Neural cell (in vitro differentiated cells): ENCODE measurements around the gene RAI1. TPM values are rescaled to one million over a fixed set of nuclear protein-coding genes. Genes with fewer than 3 reads are reported as not detected.

Source experiments
- H2AFZ ChIP-seq: fragments of 200-600, 300-800 bp; sonication (generic), shearing (Covaris generic); 2 replicates; pipeline ENCODE4 v1.6.0; 2014; ENCODE audit warnings: low read depth, mild to moderate bottlenecking, antibody characterized with exemption, low read length, moderate library complexity
- H3F3A ChIP-seq: fragments of 200-600 bp; shearing (Covaris generic); 2 replicates; pipeline ENCODE4 v1.6.1; 2016; ENCODE audit warnings: mild to moderate bottlenecking, moderate library complexity, mixed read lengths, antibody characterized with exemption, low read length; ENCODE audit not compliant: insufficient read depth, poor library complexity, severe bottlenecking
- H3K27ac ChIP-seq: fragments of 200-600, 300-800 bp; sonication (generic), shearing (Covaris generic); 2 replicates; pipeline ENCODE4 v1.5.1; 2014; ENCODE audit warnings: mild to moderate bottlenecking, low read length, moderate library complexity
- H3K27me3 ChIP-seq: fragments of 300-800, 200-600 bp; sonication (generic), shearing (Covaris generic); 2 replicates; pipeline ENCODE4 v1.6.0; 2014; ENCODE audit warnings: mild to moderate bottlenecking, low read depth, low read length, moderate library complexity; ENCODE audit not compliant: insufficient read depth
- H3K36me3 ChIP-seq: fragments of 300-800, 200-600 bp; sonication (generic), shearing (Covaris generic); 2 replicates; pipeline ENCODE4 v1.5.1; 2014; ENCODE audit warnings: mild to moderate bottlenecking, antibody characterized with exemption, low read length, moderate library complexity; ENCODE audit not compliant: insufficient read depth
- H3K4me2 ChIP-seq: fragments of 300-800, 200-600 bp; sonication (generic), shearing (Covaris generic); 2 replicates; pipeline ENCODE4 v1.6.0; 2014; ENCODE audit warnings: mild to moderate bottlenecking, low read length
- H3K4me3 ChIP-seq: fragments of 300-800, 200-600 bp; sonication (generic), shearing (Covaris generic); 2 replicates; pipeline ENCODE4 v1.5.1; 2014; ENCODE audit warnings: mild to moderate bottlenecking, low read length, moderate library complexity
- H3K79me2 ChIP-seq: fragments of 200-600 bp; shearing (Covaris generic); replicated peaks from 2 replicates; pipeline ENCODE4 v1.6.0; 2014; ENCODE audit warnings: mild to moderate bottlenecking, low read length, moderate library complexity; ENCODE audit not compliant: insufficient read depth
- H3K9ac ChIP-seq: fragments of 300-800, 200-600 bp; sonication (generic), shearing (Covaris generic); 2 replicates; pipeline ENCODE4 v1.6.1; 2016; ENCODE audit warnings: mild to moderate bottlenecking, low read length, mixed read lengths
- H3K9me2 ChIP-seq: fragments of 200-600 bp; shearing (Covaris generic); 2 replicates; pipeline ENCODE4 v1.6.1; 2016; ENCODE audit warnings: mild to moderate bottlenecking, low read length, mixed read lengths; ENCODE audit not compliant: insufficient read depth
- H3K9me3 ChIP-seq: fragments of 200-600, 300-800 bp; sonication (generic), shearing (Covaris generic); 2 replicates; pipeline ENCODE4 v1.6.1; 2016; ENCODE audit warnings: mild to moderate bottlenecking, mixed run types, low read length, moderate library complexity, mixed read lengths
- H4K20me1 ChIP-seq: fragments of 200-600 bp; shearing (Covaris generic); 2 replicates; pipeline ENCODE4 v1.6.1; 2016; ENCODE audit warnings: mild to moderate bottlenecking, mixed run types; ENCODE audit not compliant: insufficient read depth
- CTCF ChIP-seq: fragments of 450-650 bp; IDR thresholded peaks from 2 replicates; pipeline ENCODE4 v1.5.1; 2014; ENCODE audit warnings: antibody characterized with exemption, mild to moderate bottlenecking, moderate library complexity; ENCODE audit not compliant: poor library complexity, severe bottlenecking
- EP300 ChIP-seq: fragments of 450-650 bp; conservative IDR thresholded peaks from 2 replicates; pipeline ENCODE4 v1.6.1; 2014; ENCODE audit warnings: antibody characterized with exemption, mild to moderate bottlenecking, moderate library complexity; ENCODE audit not compliant: poor library complexity, severe bottlenecking
- EZH2 ChIP-seq: fragments of 200-600, 300-800 bp; shearing (Covaris generic), sonication (generic); IDR thresholded peaks from 2 replicates; pipeline ENCODE4 v1.6.1; 2014; ENCODE audit warnings: antibody characterized with exemption, low read length, borderline replicate concordance, mild to moderate bottlenecking; ENCODE audit not compliant: insufficient read depth, poor library complexity, severe bottlenecking
- MXI1 ChIP-seq: fragments of 450-650 bp; conservative IDR thresholded peaks from 2 replicates; pipeline ENCODE4 v1.6.1; 2014; ENCODE audit warnings: antibody characterized with exemption, mild to moderate bottlenecking; ENCODE audit not compliant: poor library complexity, severe bottlenecking
- POLR2AphosphoS5 ChIP-seq: IDR thresholded peaks from 2 replicates; pipeline ENCODE4 v1.6.1; 2012
- RAD21 ChIP-seq: fragments of 450-650 bp; conservative IDR thresholded peaks from 2 replicates; pipeline ENCODE4 v1.6.1; 2014; ENCODE audit warnings: antibody characterized with exemption, mild to moderate bottlenecking, moderate library complexity
- REST ChIP-seq: IDR thresholded peaks from 2 replicates; pipeline ENCODE4 v1.6.1; 2012; ENCODE audit warnings: borderline replicate concordance
- SMC3 ChIP-seq: fragments of 450-650 bp; conservative IDR thresholded peaks from 2 replicates; pipeline ENCODE4 v1.6.1; 2014; ENCODE audit warnings: antibody characterized with exemption, mild to moderate bottlenecking, moderate library complexity; ENCODE audit not compliant: poor library complexity
- TAF1 ChIP-seq: IDR thresholded peaks from 2 replicates; pipeline ENCODE4 v1.6.1; 2012; ENCODE audit warnings: low read depth
- polyA plus RNA-seq: library from polyadenylated mRNA; depleted of rRNA; stranded (reverse); fragments of >200 nt; gene quantifications from 2 replicates; pipeline ENCODE4 v1.2.3, GENCODE V29; 2014

RAI1 gene
- polyA plus RNA-seq, 1 donor from 2014 or later: 16.9 TPM

- Histone ChIP-seq H3K9ac (peak overlapping the region; percentile 56), H2AFZ (no peak overlapping the region), H3K79me2 (peaks cover 77% of the 10 kb centered on the region), H3K9me2 (no peaks in the 10 kb centered on the region), H3K4me2 (no peak overlapping the region), H3K4me3 (peak overlapping the region; percentile 28), H3F3A (no peaks in the 10 kb centered on the region), H3K27ac (peak overlapping the region; percentile 73), H3K27me3 (no peaks in the 10 kb centered on the region), H3K9me3 (no peaks in the 10 kb centered on the region), H4K20me1 (peaks cover 20% of the 10 kb centered on the region), H3K36me3 (peaks cover 2% of the 10 kb centered on the region)
- TF ChIP-seq TAF1 (no peak), REST (no peak)
Measured at GRCh38 chr17:17770632-17771044, 89.4 kb downstream of the RAI1 start.

- Histone ChIP-seq H3K4me2 (no peak overlapping the region), H4K20me1 (peaks cover 20% of the 10 kb centered on the region), H3K9me2 (no peaks in the 10 kb centered on the region), H3K4me3 (no peak overlapping the region), H3K9ac (no peak overlapping the region), H3K27ac (peak overlapping the region; percentile 73), H3F3A (no peaks in the 10 kb centered on the region), H3K36me3 (no peaks in the 10 kb centered on the region), H3K27me3 (no peaks in the 10 kb centered on the region), H3K79me2 (peaks cover 81% of the 10 kb centered on the region), H2AFZ (no peak overlapping the region), H3K9me3 (no peaks in the 10 kb centered on the region)
- TF ChIP-seq SMC3 (no peak), TAF1 (no peak)
Measured at GRCh38 chr17:17771498-17772201, 90.4 kb downstream of the RAI1 start.

GRCh38 chr17:17772231-17772630, 91.0 kb downstream of the RAI1 start:
- Histone ChIP-seq H3K27ac (no peak overlapping the region), H3F3A (no peaks in the 10 kb centered on the region), H2AFZ (no peak overlapping the region), H3K36me3 (no peaks in the 10 kb centered on the region), H3K9ac (no peak overlapping the region), H3K79me2 (peaks cover 87% of the 10 kb centered on the region), H3K27me3 (no peaks in the 10 kb centered on the region), H3K9me3 (no peaks in the 10 kb centered on the region), H4K20me1 (peaks cover 25% of the 10 kb centered on the region), H3K4me3 (no peak overlapping the region), H3K9me2 (no peaks in the 10 kb centered on the region), H3K4me2 (no peak overlapping the region)
- TF ChIP-seq SMC3: no peak
- TF ChIP-seq RAD21: no peak
- no peak for TF ChIP-seq EZH2
- no peak for TF ChIP-seq REST
- TF ChIP-seq EP300: no peak
- no peak for TF ChIP-seq MXI1
- TF ChIP-seq CTCF: no peak
- TF ChIP-seq TAF1: no peak
- TF ChIP-seq POLR2AphosphoS5: no peak
